Transverse colon (tissue), 3 donors: ENCODE results near the gene PDHX.

Source experiments
- EP300 ChIP-seq: sonication (generic); formaldehyde crosslinking; IDR thresholded peaks from one replicate; pipeline ENCODE4 v1.6.1; 2017; ENCODE audit warnings: antibody characterized with exemption, low read depth
- POLR2A ChIP-seq: fragments of 450-650 bp; IDR thresholded peaks from one replicate; pipeline ENCODE4 v1.6.1; 2016; ENCODE audit warnings: antibody characterized with exemption, mild to moderate bottlenecking, moderate library complexity
- TF ChIP-seq, protein P1 (sequence below), 5 experiments: fragments of 200-600 bp in 3 of 5; fragments of 450-650 bp in 2 of 5; sonication (generic) in 3 of 5; IDR thresholded peaks; 1 replicate in 2 of 5; 2 replicates in 3 of 5; pipeline ENCODE4 v1.5.1; 2016 to 2017; ENCODE audit warnings: antibody characterized with exemption in 5 of 5, inconsistent platforms in 3 of 5, mild to moderate bottlenecking in 2 of 5, moderate library complexity in 1 of 5

DNA sequence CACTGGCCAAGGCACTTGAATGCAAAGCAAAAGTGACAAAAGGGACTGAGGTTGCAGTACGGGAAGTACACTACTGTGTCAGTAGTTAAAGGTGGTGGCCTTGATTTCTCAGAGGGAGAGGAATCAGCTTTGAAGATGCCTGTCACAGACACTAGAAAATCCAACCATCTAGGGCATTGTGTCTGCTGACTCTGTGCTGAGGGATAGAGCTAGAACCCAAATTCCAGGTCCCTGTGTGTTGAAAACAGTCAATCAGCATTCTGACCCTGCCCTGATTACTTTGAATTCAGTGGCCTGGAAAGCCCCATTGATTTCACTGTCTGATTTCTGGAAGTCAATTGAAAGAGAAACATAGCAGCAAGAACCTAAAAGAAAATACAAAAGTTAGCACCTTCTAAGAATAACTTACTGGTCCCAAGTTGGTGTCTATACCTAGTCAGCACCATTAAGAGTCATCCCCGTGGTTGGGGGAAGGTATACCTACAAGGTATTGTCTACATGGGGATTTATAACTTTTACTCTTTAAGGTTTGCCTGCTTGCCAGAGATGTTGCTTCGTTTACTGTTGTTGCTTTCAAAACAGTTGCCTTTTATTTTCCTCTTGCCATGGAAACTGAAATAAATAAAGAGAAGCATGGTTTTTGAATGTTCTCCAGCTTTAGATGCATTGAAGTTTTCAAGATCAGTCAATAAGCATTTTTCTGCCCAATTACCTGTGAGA lies 97.3 kb downstream of the PDHX start:
- TF ChIP-seq, protein P1, sequence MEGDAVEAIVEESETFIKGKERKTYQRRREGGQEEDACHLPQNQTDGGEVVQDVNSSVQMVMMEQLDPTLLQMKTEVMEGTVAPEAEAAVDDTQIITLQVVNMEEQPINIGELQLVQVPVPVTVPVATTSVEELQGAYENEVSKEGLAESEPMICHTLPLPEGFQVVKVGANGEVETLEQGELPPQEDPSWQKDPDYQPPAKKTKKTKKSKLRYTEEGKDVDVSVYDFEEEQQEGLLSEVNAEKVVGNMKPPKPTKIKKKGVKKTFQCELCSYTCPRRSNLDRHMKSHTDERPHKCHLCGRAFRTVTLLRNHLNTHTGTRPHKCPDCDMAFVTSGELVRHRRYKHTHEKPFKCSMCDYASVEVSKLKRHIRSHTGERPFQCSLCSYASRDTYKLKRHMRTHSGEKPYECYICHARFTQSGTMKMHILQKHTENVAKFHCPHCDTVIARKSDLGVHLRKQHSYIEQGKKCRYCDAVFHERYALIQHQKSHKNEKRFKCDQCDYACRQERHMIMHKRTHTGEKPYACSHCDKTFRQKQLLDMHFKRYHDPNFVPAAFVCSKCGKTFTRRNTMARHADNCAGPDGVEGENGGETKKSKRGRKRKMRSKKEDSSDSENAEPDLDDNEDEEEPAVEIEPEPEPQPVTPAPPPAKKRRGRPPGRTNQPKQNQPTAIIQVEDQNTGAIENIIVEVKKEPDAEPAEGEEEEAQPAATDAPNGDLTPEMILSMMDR (IDR thresholded peaks at IDR 0.05): no peak
- TF ChIP-seq EP300 (no peak), POLR2A (no peak)
